Endodermal cell (in vitro differentiated cells): ENCODE data around the gene FHL1. TPM values are rescaled to one million over a fixed set of nuclear protein-coding genes. Genes with fewer than 3 reads are reported as not detected.

ENCODE experiments used
- DNase-seq: peaks from one replicate; pipeline ENCODE4 v3.0.0-alpha.2; 2017
- H3K27ac ChIP-seq: 2 replicates; pipeline ENCODE4 v1.5.1; 2013; ENCODE audit warnings: mild to moderate bottlenecking, low read depth, low read length, moderate library complexity
- H3K27me3 ChIP-seq: 2 replicates; pipeline ENCODE4 v1.6.1; 2013; ENCODE audit warnings: mild to moderate bottlenecking, low read length, moderate library complexity; ENCODE audit not compliant: insufficient read depth, control insufficient read depth, poor library complexity, severe bottlenecking
- H3K36me3 ChIP-seq: 2 replicates; pipeline ENCODE4 v1.7.0; 2013; ENCODE audit warnings: mild to moderate bottlenecking, low read length, moderate library complexity; ENCODE audit not compliant: control insufficient read depth, insufficient read depth
- H3K4me1 ChIP-seq: one replicate; pipeline ENCODE4 v1.7.0; 2013; ENCODE audit warnings: low read length; ENCODE audit not compliant: control insufficient read depth, insufficient read depth
- H3K4me3 ChIP-seq: 2 replicates; pipeline ENCODE4 v1.5.1; 2013; ENCODE audit warnings: mild to moderate bottlenecking, low read length, moderate library complexity
- H3K9ac ChIP-seq: 2 replicates; pipeline ENCODE4 v1.6.1; 2013; ENCODE audit warnings: mild to moderate bottlenecking, low read length, moderate library complexity; ENCODE audit not compliant: poor library complexity, severe bottlenecking; ENCODE audit errors: extremely low read depth
- H3K9me3 ChIP-seq: 2 replicates; pipeline ENCODE4 v1.6.1; 2013; ENCODE audit warnings: mild to moderate bottlenecking, low read length, moderate library complexity; ENCODE audit not compliant: control insufficient read depth
- H3K27ac Mint-ChIP-seq: 2 replicates; pipeline ENCODE4 v1.8.0; 2020; ENCODE audit warnings: mixed read lengths
- H3K27me3 Mint-ChIP-seq: 2 replicates; pipeline ENCODE4 v1.8.0; 2021; ENCODE audit warnings: mild to moderate bottlenecking, mixed read lengths; ENCODE audit not compliant: insufficient read depth
- H3K36me3 Mint-ChIP-seq: 2 replicates; pipeline ENCODE4 v1.8.0; 2020; ENCODE audit warnings: low read depth, mixed read lengths
- H3K4me1 Mint-ChIP-seq: 2 replicates; pipeline ENCODE4 v1.8.0; 2020; ENCODE audit warnings: mixed read lengths
- H3K4me3 Mint-ChIP-seq: 2 replicates; pipeline ENCODE4 v1.8.0; 2020; ENCODE audit warnings: mild to moderate bottlenecking, moderate library complexity, mixed read lengths
- H3K9me3 Mint-ChIP-seq: 2 replicates; pipeline ENCODE4 v1.8.0; 2020; ENCODE audit warnings: mild to moderate bottlenecking, mixed read lengths
- CTCF ChIP-seq: fragments of 200-600 bp; sonication (generic); conservative IDR thresholded peaks from 2 replicates; pipeline ENCODE4 v1.5.0; 2021; ENCODE audit warnings: antibody characterized with exemption, mild to moderate bottlenecking
- WGBS, 2 experiments: methylation state at CpG; one replicate each; pipeline versions ENCODE4 v1.1.5 to v1.1.7; 2013; ENCODE audit warnings: missing lambda C conversion rate in 2 of 2, mixed read lengths in 1 of 2; ENCODE audit not compliant: insufficient coverage in 1 of 2, insufficient read length in 1 of 2; 5-methylcytosine and 5-hydroxymethylcytosine counted together
- total RNA-seq, 2 donors: library from RNA; stranded (reverse); fragmentation: NEBNext Ultra II Directional in 1 of 2; extraction: Animal tissue kit (Norgen Biotek cat#: 25700) in 1 of 2; gene quantifications; 2 replicates in 1 of 2; 3 replicates in 1 of 2; pipeline ENCODE4 v1.2.1, GENCODE V29; 2021

Gene FHL1
- total RNA-seq, 2 donors from 2014 or later, result 3.7 to 19.3 TPM

DNA sequence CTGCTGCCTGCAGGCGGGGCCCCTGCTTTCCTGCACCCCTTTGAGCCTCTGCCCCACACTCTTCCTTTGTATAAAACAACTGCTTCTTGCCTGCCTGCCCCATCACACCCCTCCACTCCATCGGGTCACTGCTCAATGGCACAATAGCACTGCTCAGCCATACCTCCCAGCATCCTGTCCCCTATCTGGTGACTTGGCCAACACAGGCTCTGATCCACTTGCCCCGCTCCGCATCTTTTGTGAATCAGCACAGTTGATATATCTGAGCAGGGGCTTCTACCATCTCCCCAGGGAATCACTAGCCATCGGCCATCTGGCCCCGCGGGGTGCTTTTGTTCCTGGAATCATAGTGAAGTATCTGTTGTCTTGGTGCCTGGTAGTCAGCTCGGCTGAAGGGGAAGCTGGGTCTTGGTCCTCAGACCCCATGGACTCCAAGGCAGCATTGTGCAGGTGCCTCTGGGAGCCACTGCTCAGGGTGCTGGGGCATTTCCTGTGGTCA lies 58.6 kb downstream of the FHL1 start:
- DNase-seq, result peak; percentile 67
- H3K9me3 Mint-ChIP-seq, result peaks cover 39% of the 10 kb centered on the region
- H3K36me3 Mint-ChIP-seq, result no peaks in the 10 kb centered on the region
- H3K4me3 ChIP-seq, result no peak overlapping the region
- H3K27ac ChIP-seq, result no peak overlapping the region
- no peak overlapping the region for H3K9ac ChIP-seq
- H3K27me3 Mint-ChIP-seq, result peaks cover 3% of the 10 kb centered on the region
- no peaks in the 10 kb centered on the region for H3K4me1 ChIP-seq
- 71% methylated on average over 7 of the region's 8 CpGs; no CpG with 5 or more reads in 1 of the 2 experiments for WGBS, 2 experiments
- TF ChIP-seq CTCF, result no peak
- no peaks in the 10 kb centered on the region for H3K36me3 ChIP-seq
- no peaks in the 10 kb centered on the region for H3K9me3 ChIP-seq
- no peak overlapping the region for H3K27ac Mint-ChIP-seq
- no peak overlapping the region for H3K4me3 Mint-ChIP-seq
- H3K4me1 Mint-ChIP-seq, result peaks cover 4% of the 10 kb centered on the region
- H3K27me3 ChIP-seq, result no peaks in the 10 kb centered on the region

DNA sequence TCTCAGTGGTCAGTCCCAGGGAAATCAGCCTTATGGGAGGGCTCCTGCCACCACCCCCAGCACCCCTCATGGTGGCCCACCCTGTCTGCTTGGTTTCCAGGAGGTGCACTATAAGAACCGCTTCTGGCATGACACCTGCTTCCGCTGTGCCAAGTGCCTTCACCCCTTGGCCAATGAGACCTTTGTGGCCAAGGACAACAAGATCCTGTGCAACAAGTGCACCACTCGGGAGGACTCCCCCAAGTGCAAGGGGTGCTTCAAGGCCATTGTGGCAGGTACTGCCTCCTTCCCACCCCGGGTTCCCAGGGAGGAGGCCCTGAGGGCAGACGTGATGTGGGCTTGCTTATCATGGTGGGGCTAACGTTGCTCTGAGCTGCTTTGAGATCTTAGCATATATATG lies 59.6 kb downstream of the FHL1 start:
- H3K9me3 Mint-ChIP-seq, result peaks cover 42% of the 10 kb centered on the region
- peaks cover 3% of the 10 kb centered on the region for H3K27me3 Mint-ChIP-seq
- Histone ChIP-seq H3K36me3 (no peaks in the 10 kb centered on the region), H3K9ac (no peak overlapping the region), H3K27ac (no peak overlapping the region), H3K4me1 (no peaks in the 10 kb centered on the region), H3K4me3 (no peak overlapping the region), H3K9me3 (no peaks in the 10 kb centered on the region), H3K27me3 (no peaks in the 10 kb centered on the region)
- no peak overlapping the region for H3K4me3 Mint-ChIP-seq
- no peak overlapping the region for H3K27ac Mint-ChIP-seq
- no peaks in the 10 kb centered on the region for H3K36me3 Mint-ChIP-seq
- H3K4me1 Mint-ChIP-seq, result peaks cover 4% of the 10 kb centered on the region
- DNase-seq, result no peak
- no peak for TF ChIP-seq CTCF
- 88 to 100% methylated on average over 2 to 4 of the region's 6 CpGs for WGBS, 2 experiments

DNA sequence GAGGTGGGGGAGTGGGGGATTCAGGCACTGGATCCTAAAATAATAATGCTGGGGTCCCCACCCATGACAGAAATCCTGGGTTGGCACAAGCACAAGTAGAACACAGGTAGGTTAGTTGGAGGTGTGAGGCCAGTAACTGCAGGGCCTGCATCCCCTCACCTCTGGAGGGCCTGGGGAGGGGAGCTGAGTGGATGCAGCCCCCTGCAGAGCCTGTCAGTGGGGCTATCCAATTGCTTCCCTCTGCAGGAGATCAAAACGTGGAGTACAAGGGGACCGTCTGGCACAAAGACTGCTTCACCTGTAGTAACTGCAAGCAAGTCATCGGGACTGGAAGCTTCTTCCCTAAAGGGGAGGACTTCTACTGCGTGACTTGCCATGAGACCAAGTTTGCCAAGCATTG lies 60.2 kb downstream of the FHL1 start:
- no peak for DNase-seq
- Histone ChIP-seq H3K36me3 (no peaks in the 10 kb centered on the region), H3K4me3 (no peak overlapping the region), H3K27me3 (no peaks in the 10 kb centered on the region), H3K9me3 (no peaks in the 10 kb centered on the region), H3K4me1 (no peaks in the 10 kb centered on the region), H3K27ac (no peak overlapping the region), H3K9ac (no peak overlapping the region)
- 71 to 100% methylated on average over 2 to 4 of the region's 4 CpGs for WGBS, 2 experiments
- no peak for TF ChIP-seq CTCF
- H3K27me3 Mint-ChIP-seq, result peaks cover 3% of the 10 kb centered on the region
- no peak overlapping the region for H3K4me3 Mint-ChIP-seq
- H3K36me3 Mint-ChIP-seq, result no peaks in the 10 kb centered on the region
- peaks cover 4% of the 10 kb centered on the region for H3K4me1 Mint-ChIP-seq
- H3K27ac Mint-ChIP-seq, result no peak overlapping the region
- H3K9me3 Mint-ChIP-seq, result peaks cover 47% of the 10 kb centered on the region
